Measurements from ENCODE around the gene CACNA1B. TPM values are rescaled to one million over a fixed set of nuclear protein-coding genes. Genes with fewer than 3 reads are reported as not detected.

Gene CACNA1B
- total RNA-seq, 2 donors from 2014 or later, result 0.26 to 0.99 TPM

GRCh38 chr9:138120511-138121437 lies 243.2 kb downstream of the CACNA1B start:
- intact Hi-C loops (cut with DNase I), result no loop called here
- ATAC-seq, result no peak
- WGBS, 2 donors, result 76 to 86% methylated on average over 13 to 32 of the region's 36 CpGs

GRCh38 chr9:138121438-138122050 lies 244.0 kb downstream of the CACNA1B start:
- 80 to 82% methylated on average over 26 to 31 of the region's 32 CpGs for WGBS, 2 donors
- DNase-seq (no peak), ATAC-seq (no peak)
- intact Hi-C loops (cut with DNase I), result no loop called here
- H3K36me3 ChIP-seq (replicated peaks in 1 of 2; ENCODE audit: insufficient read depth in 1 of 2, low read depth in 2 of 2), result no peaks in the 10 kb centered on the region
- H3K27ac ChIP-seq, result no peak overlapping the region
- no peaks in the 10 kb centered on the region for H3K27me3 ChIP-seq
- H3K4me3 ChIP-seq, result no peak overlapping the region
- H3K4me1 ChIP-seq, result no peaks in the 10 kb centered on the region
- TF ChIP-seq, protein P1, sequence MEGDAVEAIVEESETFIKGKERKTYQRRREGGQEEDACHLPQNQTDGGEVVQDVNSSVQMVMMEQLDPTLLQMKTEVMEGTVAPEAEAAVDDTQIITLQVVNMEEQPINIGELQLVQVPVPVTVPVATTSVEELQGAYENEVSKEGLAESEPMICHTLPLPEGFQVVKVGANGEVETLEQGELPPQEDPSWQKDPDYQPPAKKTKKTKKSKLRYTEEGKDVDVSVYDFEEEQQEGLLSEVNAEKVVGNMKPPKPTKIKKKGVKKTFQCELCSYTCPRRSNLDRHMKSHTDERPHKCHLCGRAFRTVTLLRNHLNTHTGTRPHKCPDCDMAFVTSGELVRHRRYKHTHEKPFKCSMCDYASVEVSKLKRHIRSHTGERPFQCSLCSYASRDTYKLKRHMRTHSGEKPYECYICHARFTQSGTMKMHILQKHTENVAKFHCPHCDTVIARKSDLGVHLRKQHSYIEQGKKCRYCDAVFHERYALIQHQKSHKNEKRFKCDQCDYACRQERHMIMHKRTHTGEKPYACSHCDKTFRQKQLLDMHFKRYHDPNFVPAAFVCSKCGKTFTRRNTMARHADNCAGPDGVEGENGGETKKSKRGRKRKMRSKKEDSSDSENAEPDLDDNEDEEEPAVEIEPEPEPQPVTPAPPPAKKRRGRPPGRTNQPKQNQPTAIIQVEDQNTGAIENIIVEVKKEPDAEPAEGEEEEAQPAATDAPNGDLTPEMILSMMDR (IDR thresholded peaks at IDR 0.05), result no peak
- TF ChIP-seq POLR2A (IDR thresholded peaks at IDR 0.05), result no peak
- no peaks in the 10 kb centered on the region for H3K9me3 ChIP-seq

More at GRCh38 chr9:138120511-138121437, 243.2 kb downstream of the CACNA1B start:
- Histone ChIP-seq H3K4me1 (no peaks in the 10 kb centered on the region), H3K9me3 (no peaks in the 10 kb centered on the region), H3K27ac (no peak overlapping the region), H3K36me3 (replicated peaks in 1 of 2; ENCODE audit: insufficient read depth in 1 of 2, low read depth in 2 of 2) (no peaks in the 10 kb centered on the region), H3K4me3 (no peak overlapping the region), H3K27me3 (no peaks in the 10 kb centered on the region)
- no peak for TF ChIP-seq POLR2A (IDR thresholded peaks at IDR 0.05)
- TF ChIP-seq, protein P1 (IDR thresholded peaks at IDR 0.05), result no peak
- no peak for DNase-seq

DNA sequence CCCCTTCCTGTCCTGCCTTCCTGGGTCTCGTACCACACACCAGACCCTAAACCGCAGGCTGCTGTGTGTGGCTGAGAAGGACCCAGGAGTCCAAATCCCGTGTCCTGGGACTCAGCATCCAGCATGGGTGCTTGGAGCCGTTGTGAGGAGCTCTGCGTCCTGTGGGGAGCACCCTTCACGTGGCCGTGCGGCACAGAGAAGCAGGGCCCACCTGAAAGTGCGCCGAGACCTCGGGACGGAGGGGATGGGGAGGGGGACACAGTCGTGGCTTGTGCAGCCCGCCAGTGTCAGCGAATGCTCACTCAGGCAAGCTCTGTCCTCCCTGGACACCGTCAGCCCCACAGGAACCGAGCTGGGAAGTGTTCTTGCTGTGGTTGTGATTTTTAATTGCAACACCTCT lies 244.6 kb downstream of the CACNA1B start:
- H3K27ac ChIP-seq, result no peak overlapping the region
- H3K4me3 ChIP-seq, result no peak overlapping the region
- WGBS, 2 donors, result 72 to 74% methylated on average over 16 to 17 of the region's 17 CpGs
- H3K9me3 ChIP-seq, result no peaks in the 10 kb centered on the region
- H3K27me3 ChIP-seq, result no peaks in the 10 kb centered on the region
- no peaks in the 10 kb centered on the region for H3K4me1 ChIP-seq
- no peaks in the 10 kb centered on the region for H3K36me3 ChIP-seq (replicated peaks in 1 of 2; ENCODE audit: insufficient read depth in 1 of 2, low read depth in 2 of 2)
- no peak for TF ChIP-seq POLR2A (IDR thresholded peaks at IDR 0.05)
- TF ChIP-seq, protein P1 (IDR thresholded peaks at IDR 0.05), result no peak
- intact Hi-C loops (cut with DNase I), result no loop called here
- no peak for ATAC-seq
- no peak for DNase-seq

DNA sequence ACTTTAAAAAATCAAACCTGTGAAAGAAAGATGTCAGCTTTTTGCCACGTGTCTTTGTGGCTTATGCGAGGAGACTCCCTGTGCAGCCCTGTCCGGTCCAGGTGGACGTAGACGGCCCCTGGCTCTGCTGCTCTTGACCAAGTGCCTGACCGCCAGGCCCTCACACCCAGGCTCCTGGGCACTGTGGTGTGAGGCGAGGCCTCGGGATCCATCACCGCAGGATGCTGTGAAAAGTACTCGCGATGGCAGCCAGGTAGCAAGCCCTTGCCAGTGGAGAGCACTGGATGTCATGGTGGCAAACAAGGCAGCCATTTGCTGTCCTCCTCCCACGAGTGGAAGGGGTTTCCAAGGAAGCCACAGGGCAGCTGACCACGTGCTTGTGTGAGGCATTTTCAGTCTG lies 245.1 kb downstream of the CACNA1B start:
- DNase-seq, result no peak
- no peaks in the 10 kb centered on the region for H3K27me3 ChIP-seq
- H3K9me3 ChIP-seq, result no peaks in the 10 kb centered on the region
- no peaks in the 10 kb centered on the region for H3K36me3 ChIP-seq (replicated peaks in 1 of 2; ENCODE audit: insufficient read depth in 1 of 2, low read depth in 2 of 2)
- TF ChIP-seq POLR2A (IDR thresholded peaks at IDR 0.05), result no peak
- TF ChIP-seq, protein P1 (IDR thresholded peaks at IDR 0.05), result no peak
- no peak overlapping the region for H3K4me3 ChIP-seq
- no peaks in the 10 kb centered on the region for H3K4me1 ChIP-seq
- intact Hi-C loops (cut with DNase I), result no loop called here
- no peak overlapping the region for H3K27ac ChIP-seq
- 58 to 65% methylated on average over 7 to 13 of the region's 13 CpGs for WGBS, 2 donors
- no peak for ATAC-seq
